Neural cell (in vitro differentiated cells): ENCODE data around the gene ANKRD29. TPM values are rescaled to one million over a fixed set of nuclear protein-coding genes. Genes with fewer than 3 reads are reported as not detected.

Experiments
- H2AFZ ChIP-seq: fragments of 200-600, 300-800 bp; sonication (generic), shearing (Covaris generic); 2 replicates; pipeline ENCODE4 v1.6.0; 2014; ENCODE audit warnings: low read depth, mild to moderate bottlenecking, antibody characterized with exemption, low read length, moderate library complexity
- H3F3A ChIP-seq: fragments of 200-600 bp; shearing (Covaris generic); 2 replicates; pipeline ENCODE4 v1.6.1; 2016; ENCODE audit warnings: mild to moderate bottlenecking, moderate library complexity, mixed read lengths, antibody characterized with exemption, low read length; ENCODE audit not compliant: insufficient read depth, poor library complexity, severe bottlenecking
- H3K27ac ChIP-seq: fragments of 200-600, 300-800 bp; sonication (generic), shearing (Covaris generic); 2 replicates; pipeline ENCODE4 v1.5.1; 2014; ENCODE audit warnings: mild to moderate bottlenecking, low read length, moderate library complexity
- H3K27me3 ChIP-seq: fragments of 300-800, 200-600 bp; sonication (generic), shearing (Covaris generic); 2 replicates; pipeline ENCODE4 v1.6.0; 2014; ENCODE audit warnings: mild to moderate bottlenecking, low read depth, low read length, moderate library complexity; ENCODE audit not compliant: insufficient read depth
- H3K36me3 ChIP-seq: fragments of 300-800, 200-600 bp; sonication (generic), shearing (Covaris generic); 2 replicates; pipeline ENCODE4 v1.5.1; 2014; ENCODE audit warnings: mild to moderate bottlenecking, antibody characterized with exemption, low read length, moderate library complexity; ENCODE audit not compliant: insufficient read depth
- H3K4me2 ChIP-seq: fragments of 300-800, 200-600 bp; sonication (generic), shearing (Covaris generic); 2 replicates; pipeline ENCODE4 v1.6.0; 2014; ENCODE audit warnings: mild to moderate bottlenecking, low read length
- H3K4me3 ChIP-seq: fragments of 300-800, 200-600 bp; sonication (generic), shearing (Covaris generic); 2 replicates; pipeline ENCODE4 v1.5.1; 2014; ENCODE audit warnings: mild to moderate bottlenecking, low read length, moderate library complexity
- H3K79me2 ChIP-seq: fragments of 200-600 bp; shearing (Covaris generic); replicated peaks from 2 replicates; pipeline ENCODE4 v1.6.0; 2014; ENCODE audit warnings: mild to moderate bottlenecking, low read length, moderate library complexity; ENCODE audit not compliant: insufficient read depth
- H3K9ac ChIP-seq: fragments of 300-800, 200-600 bp; sonication (generic), shearing (Covaris generic); 2 replicates; pipeline ENCODE4 v1.6.1; 2016; ENCODE audit warnings: mild to moderate bottlenecking, low read length, mixed read lengths
- H3K9me2 ChIP-seq: fragments of 200-600 bp; shearing (Covaris generic); 2 replicates; pipeline ENCODE4 v1.6.1; 2016; ENCODE audit warnings: mild to moderate bottlenecking, low read length, mixed read lengths; ENCODE audit not compliant: insufficient read depth
- H3K9me3 ChIP-seq: fragments of 200-600, 300-800 bp; sonication (generic), shearing (Covaris generic); 2 replicates; pipeline ENCODE4 v1.6.1; 2016; ENCODE audit warnings: mild to moderate bottlenecking, mixed run types, low read length, moderate library complexity, mixed read lengths
- H4K20me1 ChIP-seq: fragments of 200-600 bp; shearing (Covaris generic); 2 replicates; pipeline ENCODE4 v1.6.1; 2016; ENCODE audit warnings: mild to moderate bottlenecking, mixed run types; ENCODE audit not compliant: insufficient read depth
- EP300 ChIP-seq: fragments of 450-650 bp; conservative IDR thresholded peaks from 2 replicates; pipeline ENCODE4 v1.6.1; 2014; ENCODE audit warnings: antibody characterized with exemption, mild to moderate bottlenecking, moderate library complexity; ENCODE audit not compliant: poor library complexity, severe bottlenecking
- EZH2 ChIP-seq: fragments of 200-600, 300-800 bp; shearing (Covaris generic), sonication (generic); IDR thresholded peaks from 2 replicates; pipeline ENCODE4 v1.6.1; 2014; ENCODE audit warnings: antibody characterized with exemption, low read length, borderline replicate concordance, mild to moderate bottlenecking; ENCODE audit not compliant: insufficient read depth, poor library complexity, severe bottlenecking
- MXI1 ChIP-seq: fragments of 450-650 bp; conservative IDR thresholded peaks from 2 replicates; pipeline ENCODE4 v1.6.1; 2014; ENCODE audit warnings: antibody characterized with exemption, mild to moderate bottlenecking; ENCODE audit not compliant: poor library complexity, severe bottlenecking
- POLR2AphosphoS5 ChIP-seq: IDR thresholded peaks from 2 replicates; pipeline ENCODE4 v1.6.1; 2012
- RAD21 ChIP-seq: fragments of 450-650 bp; conservative IDR thresholded peaks from 2 replicates; pipeline ENCODE4 v1.6.1; 2014; ENCODE audit warnings: antibody characterized with exemption, mild to moderate bottlenecking, moderate library complexity
- SMC3 ChIP-seq: fragments of 450-650 bp; conservative IDR thresholded peaks from 2 replicates; pipeline ENCODE4 v1.6.1; 2014; ENCODE audit warnings: antibody characterized with exemption, mild to moderate bottlenecking, moderate library complexity; ENCODE audit not compliant: poor library complexity
- TAF1 ChIP-seq: IDR thresholded peaks from 2 replicates; pipeline ENCODE4 v1.6.1; 2012; ENCODE audit warnings: low read depth
- polyA plus RNA-seq: library from polyadenylated mRNA; depleted of rRNA; stranded (reverse); fragments of >200 nt; gene quantifications from 2 replicates; pipeline ENCODE4 v1.2.3, GENCODE V29; 2014
- TF ChIP-seq, protein P1 (sequence below): IDR thresholded peaks from 2 replicates; pipeline ENCODE4 v1.6.1; 2012; ENCODE audit warnings: borderline replicate concordance
- TF ChIP-seq, protein P2 (sequence below): fragments of 450-650 bp; IDR thresholded peaks from 2 replicates; pipeline ENCODE4 v1.5.1; 2014; ENCODE audit warnings: antibody characterized with exemption, mild to moderate bottlenecking, moderate library complexity; ENCODE audit not compliant: poor library complexity, severe bottlenecking

Gene ANKRD29
- polyA plus RNA-seq, 1 donor from 2014 or later = 4.9 TPM

- Histone ChIP-seq H3K4me2 (no peak overlapping the region), H4K20me1 (no peaks in the 10 kb centered on the region), H3K27me3 (no peaks in the 10 kb centered on the region), H3K79me2 (no peaks in the 10 kb centered on the region), H3K9me3 (no peaks in the 10 kb centered on the region), H3K9me2 (no peaks in the 10 kb centered on the region), H3K36me3 (no peaks in the 10 kb centered on the region), H3K9ac (no peak overlapping the region), H3K4me3 (no peak overlapping the region), H3F3A (no peaks in the 10 kb centered on the region), H2AFZ (no peak overlapping the region), H3K27ac (no peak overlapping the region)
- TF ChIP-seq EZH2 = no peak
- no peak for TF ChIP-seq RAD21
- TF ChIP-seq SMC3 = no peak
- TF ChIP-seq, protein P1, sequence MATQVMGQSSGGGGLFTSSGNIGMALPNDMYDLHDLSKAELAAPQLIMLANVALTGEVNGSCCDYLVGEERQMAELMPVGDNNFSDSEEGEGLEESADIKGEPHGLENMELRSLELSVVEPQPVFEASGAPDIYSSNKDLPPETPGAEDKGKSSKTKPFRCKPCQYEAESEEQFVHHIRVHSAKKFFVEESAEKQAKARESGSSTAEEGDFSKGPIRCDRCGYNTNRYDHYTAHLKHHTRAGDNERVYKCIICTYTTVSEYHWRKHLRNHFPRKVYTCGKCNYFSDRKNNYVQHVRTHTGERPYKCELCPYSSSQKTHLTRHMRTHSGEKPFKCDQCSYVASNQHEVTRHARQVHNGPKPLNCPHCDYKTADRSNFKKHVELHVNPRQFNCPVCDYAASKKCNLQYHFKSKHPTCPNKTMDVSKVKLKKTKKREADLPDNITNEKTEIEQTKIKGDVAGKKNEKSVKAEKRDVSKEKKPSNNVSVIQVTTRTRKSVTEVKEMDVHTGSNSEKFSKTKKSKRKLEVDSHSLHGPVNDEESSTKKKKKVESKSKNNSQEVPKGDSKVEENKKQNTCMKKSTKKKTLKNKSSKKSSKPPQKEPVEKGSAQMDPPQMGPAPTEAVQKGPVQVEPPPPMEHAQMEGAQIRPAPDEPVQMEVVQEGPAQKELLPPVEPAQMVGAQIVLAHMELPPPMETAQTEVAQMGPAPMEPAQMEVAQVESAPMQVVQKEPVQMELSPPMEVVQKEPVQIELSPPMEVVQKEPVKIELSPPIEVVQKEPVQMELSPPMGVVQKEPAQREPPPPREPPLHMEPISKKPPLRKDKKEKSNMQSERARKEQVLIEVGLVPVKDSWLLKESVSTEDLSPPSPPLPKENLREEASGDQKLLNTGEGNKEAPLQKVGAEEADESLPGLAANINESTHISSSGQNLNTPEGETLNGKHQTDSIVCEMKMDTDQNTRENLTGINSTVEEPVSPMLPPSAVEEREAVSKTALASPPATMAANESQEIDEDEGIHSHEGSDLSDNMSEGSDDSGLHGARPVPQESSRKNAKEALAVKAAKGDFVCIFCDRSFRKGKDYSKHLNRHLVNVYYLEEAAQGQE = no peak
- TF ChIP-seq POLR2AphosphoS5 = no peak
- TF ChIP-seq MXI1 = no peak
- no peak for TF ChIP-seq TAF1
- TF ChIP-seq, protein P2, sequence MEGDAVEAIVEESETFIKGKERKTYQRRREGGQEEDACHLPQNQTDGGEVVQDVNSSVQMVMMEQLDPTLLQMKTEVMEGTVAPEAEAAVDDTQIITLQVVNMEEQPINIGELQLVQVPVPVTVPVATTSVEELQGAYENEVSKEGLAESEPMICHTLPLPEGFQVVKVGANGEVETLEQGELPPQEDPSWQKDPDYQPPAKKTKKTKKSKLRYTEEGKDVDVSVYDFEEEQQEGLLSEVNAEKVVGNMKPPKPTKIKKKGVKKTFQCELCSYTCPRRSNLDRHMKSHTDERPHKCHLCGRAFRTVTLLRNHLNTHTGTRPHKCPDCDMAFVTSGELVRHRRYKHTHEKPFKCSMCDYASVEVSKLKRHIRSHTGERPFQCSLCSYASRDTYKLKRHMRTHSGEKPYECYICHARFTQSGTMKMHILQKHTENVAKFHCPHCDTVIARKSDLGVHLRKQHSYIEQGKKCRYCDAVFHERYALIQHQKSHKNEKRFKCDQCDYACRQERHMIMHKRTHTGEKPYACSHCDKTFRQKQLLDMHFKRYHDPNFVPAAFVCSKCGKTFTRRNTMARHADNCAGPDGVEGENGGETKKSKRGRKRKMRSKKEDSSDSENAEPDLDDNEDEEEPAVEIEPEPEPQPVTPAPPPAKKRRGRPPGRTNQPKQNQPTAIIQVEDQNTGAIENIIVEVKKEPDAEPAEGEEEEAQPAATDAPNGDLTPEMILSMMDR = no peak
- TF ChIP-seq EP300 = no peak
These were observed 44.4 kb upstream of the ANKRD29 start for GRCh38 chr18:23706971-23707640.

GRCh38 chr18:23704806-23705205 is 42.1 kb upstream of the ANKRD29 start:
- no peak for TF ChIP-seq MXI1
- TF ChIP-seq, protein P1 = no peak
- no peak for TF ChIP-seq TAF1
- TF ChIP-seq, protein P2 = no peak
- no peak for TF ChIP-seq POLR2AphosphoS5
- no peak for TF ChIP-seq EP300
- TF ChIP-seq RAD21 = no peak
- TF ChIP-seq SMC3 = no peak
- no peak for TF ChIP-seq EZH2
- H2AFZ ChIP-seq = no peak overlapping the region
- H3K79me2 ChIP-seq = no peaks in the 10 kb centered on the region

More at GRCh38 chr18:23704806-23705205, 42.1 kb upstream of the ANKRD29 start:
- Histone ChIP-seq H3K4me3 (no peak overlapping the region), H3K27ac (no peak overlapping the region), H3K4me2 (no peak overlapping the region), H3K36me3 (no peaks in the 10 kb centered on the region), H3K9me2 (no peaks in the 10 kb centered on the region), H3F3A (no peaks in the 10 kb centered on the region), H4K20me1 (no peaks in the 10 kb centered on the region), H3K9me3 (no peaks in the 10 kb centered on the region), H3K27me3 (no peaks in the 10 kb centered on the region), H3K9ac (no peak overlapping the region)
